Transverse colon (tissue), 4 donors: ENCODE data around the gene MPL. TPM values are rescaled to one million over a fixed set of nuclear protein-coding genes. Genes with fewer than 3 reads are reported as not detected.
A peak's percentile ranks its signal among the peaks of the same experiment; 100 is the strongest.

ENCODE experiments used
- DNase-seq: peaks from one replicate; pipeline ENCODE4 v3.0.0-alpha.2; 2019
- H3K27ac ChIP-seq, 4 donors: fragments of 200-600 bp; sonication (generic); 2 replicates each; pipeline ENCODE4 v1.5.1; 2016 to 2018; ENCODE audit warnings: inconsistent platforms in 4 of 4
- H3K27me3 ChIP-seq: fragments of 200-600 bp; sonication (generic); 2 replicates; pipeline ENCODE4 v1.5.1; 2017; ENCODE audit warnings: inconsistent platforms
- H3K36me3 ChIP-seq, 4 donors: fragments of 200-600 bp; sonication (generic); 2 replicates each; pipeline ENCODE4 v1.5.1; 2017 to 2019; ENCODE audit warnings: inconsistent platforms in 4 of 4
- H3K4me1 ChIP-seq, 4 donors: fragments of 200-600 bp; sonication (generic); 2 replicates each; pipeline ENCODE4 v1.5.1; 2017 to 2020; ENCODE audit warnings: inconsistent platforms in 4 of 4
- H3K4me3 ChIP-seq, 4 donors: fragments of 200-600 bp; sonication (generic); 1 replicate in 1 of 4; 2 replicates in 3 of 4; pipeline versions ENCODE4 v1.5.1 to v1.6.1; 2017 to 2019; ENCODE audit warnings: inconsistent platforms in 4 of 4
- H3K9me3 ChIP-seq, 2 donors: fragments of 200-600 bp; sonication (generic); 2 replicates each; pipeline ENCODE4 v1.5.1; 2017 to 2019; ENCODE audit warnings: inconsistent platforms in 2 of 2
- EP300 ChIP-seq: sonication (generic); formaldehyde crosslinking; IDR thresholded peaks from one replicate; pipeline ENCODE4 v1.6.1; 2017; ENCODE audit warnings: antibody characterized with exemption, low read depth
- POLR2A ChIP-seq: fragments of 450-650 bp; IDR thresholded peaks from one replicate; pipeline ENCODE4 v1.6.1; 2016; ENCODE audit warnings: antibody characterized with exemption, mild to moderate bottlenecking, moderate library complexity
- POLR2AphosphoS5 ChIP-seq, 3 donors: sonication (generic); formaldehyde crosslinking; IDR thresholded peaks; one replicate each; pipeline ENCODE4 v1.6.1; 2016; ENCODE audit warnings: antibody characterized with exemption in 3 of 3
- WGBS, 2 donors: methylation state at CpG; one replicate each; pipeline ENCODE4 v1.1.5; 2018; ENCODE audit warnings: low coverage in 1 of 2; 5-methylcytosine and 5-hydroxymethylcytosine counted together
- in situ Hi-C, 4 donors: fragments of 200-750 bp; cut with MboI; loops; one replicate each; pipeline versions ENCODE4 v1.15.0 to v1.15.1; 2017; ENCODE audit warnings: low sequenced_read_pairs in 3 of 4, low pct_ligation_motif_present in 1 of 4, low pct_unique_long_range_greater_than_20kb in 1 of 4
- intact Hi-C: fragments of 100-400 bp; cut with DNase I; formaldehyde crosslinking; loops from one replicate; pipeline ENCODE4 v1.15.1; 2023; ENCODE audit warnings: low total_unique reads
- total RNA-seq, 4 donors: library from RNA; depleted of rRNA; stranded (reverse); fragments of >200 nt; gene quantifications; one replicate each; pipeline ENCODE4 v1.1.0, GENCODE V29; 2016
- TF ChIP-seq, protein P1 (sequence below), 5 experiments: fragments of 200-600 bp in 3 of 5; fragments of 450-650 bp in 2 of 5; sonication (generic) in 3 of 5; IDR thresholded peaks; 1 replicate in 2 of 5; 2 replicates in 3 of 5; pipeline ENCODE4 v1.5.1; 2016 to 2017; ENCODE audit warnings: antibody characterized with exemption in 5 of 5, inconsistent platforms in 3 of 5, mild to moderate bottlenecking in 2 of 5, moderate library complexity in 1 of 5

The MPL gene
- total RNA-seq, 4 donors from 2014 or later = 0.32 TPM; not detected in 3

- in situ Hi-C loops = no loop called here
- intact Hi-C loops = no loop called here
- peaks cover 0 to 14% (median 6%) of the 10 kb centered on the region in 4 donors for H3K36me3 ChIP-seq
- DNase-seq = no peak
- H3K4me3 ChIP-seq = no peak overlapping the region
- WGBS, 2 donors = 67 to 78% methylated on average over 3 to 5 of the region's 5 CpGs
- H3K4me1 ChIP-seq = peaks cover 14 to 55% (median 38%) of the 10 kb centered on the region in 4 donors
- TF ChIP-seq EP300 (no peak), POLR2A (no peak), POLR2AphosphoS5 (IDR thresholded peaks at IDR 0.05) (no peak)
- TF ChIP-seq, protein P1, sequence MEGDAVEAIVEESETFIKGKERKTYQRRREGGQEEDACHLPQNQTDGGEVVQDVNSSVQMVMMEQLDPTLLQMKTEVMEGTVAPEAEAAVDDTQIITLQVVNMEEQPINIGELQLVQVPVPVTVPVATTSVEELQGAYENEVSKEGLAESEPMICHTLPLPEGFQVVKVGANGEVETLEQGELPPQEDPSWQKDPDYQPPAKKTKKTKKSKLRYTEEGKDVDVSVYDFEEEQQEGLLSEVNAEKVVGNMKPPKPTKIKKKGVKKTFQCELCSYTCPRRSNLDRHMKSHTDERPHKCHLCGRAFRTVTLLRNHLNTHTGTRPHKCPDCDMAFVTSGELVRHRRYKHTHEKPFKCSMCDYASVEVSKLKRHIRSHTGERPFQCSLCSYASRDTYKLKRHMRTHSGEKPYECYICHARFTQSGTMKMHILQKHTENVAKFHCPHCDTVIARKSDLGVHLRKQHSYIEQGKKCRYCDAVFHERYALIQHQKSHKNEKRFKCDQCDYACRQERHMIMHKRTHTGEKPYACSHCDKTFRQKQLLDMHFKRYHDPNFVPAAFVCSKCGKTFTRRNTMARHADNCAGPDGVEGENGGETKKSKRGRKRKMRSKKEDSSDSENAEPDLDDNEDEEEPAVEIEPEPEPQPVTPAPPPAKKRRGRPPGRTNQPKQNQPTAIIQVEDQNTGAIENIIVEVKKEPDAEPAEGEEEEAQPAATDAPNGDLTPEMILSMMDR (IDR thresholded peaks at IDR 0.05) = no peak
- H3K27ac ChIP-seq = peak overlapping the region in 2 of 4 donors; percentile 18 to 19
- H3K9me3 ChIP-seq = no peaks in the 10 kb centered on the region
- H3K27me3 ChIP-seq = no peaks in the 10 kb centered on the region
Observed at GRCh38 chr1:43363935-43364525, 26.4 kb downstream of the MPL start.

DNA sequence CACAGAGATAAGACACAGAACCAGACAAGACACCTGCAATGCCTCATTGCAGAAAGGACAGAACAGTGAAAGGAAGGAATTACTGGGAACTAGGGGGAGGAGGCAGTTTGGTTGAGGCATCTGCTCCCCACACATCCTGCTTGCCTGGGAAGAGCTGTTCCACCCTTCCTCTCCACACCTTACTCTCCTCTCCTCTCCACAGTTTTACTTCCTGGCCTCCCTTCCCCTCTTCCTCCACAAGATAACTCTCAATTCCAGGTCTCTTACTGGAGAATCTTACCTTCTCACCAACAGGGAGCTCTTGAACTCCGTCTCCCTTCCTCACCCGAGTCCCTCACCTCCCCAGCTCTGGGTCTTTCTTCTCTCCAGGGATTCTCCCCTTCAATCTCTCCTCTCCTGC is 28.1 kb downstream of the MPL start:
- Histone ChIP-seq H3K4me3 (peak overlapping the region in 2 of 4 donors; percentile 70 to 75), H3K9me3 (no peaks in the 10 kb centered on the region), H3K27me3 (no peaks in the 10 kb centered on the region), H3K4me1 (peaks cover 12 to 44% (median 29%) of the 10 kb centered on the region in 4 donors), H3K27ac (peak overlapping the region; percentile 93 to 96 (median 94)), H3K36me3 (peaks cover 0 to 14% (median 6%) of the 10 kb centered on the region in 4 donors)
- TF ChIP-seq EP300 = no peak
- TF ChIP-seq POLR2A = no peak
- TF ChIP-seq POLR2AphosphoS5 (IDR thresholded peaks at IDR 0.05) = no peak
- TF ChIP-seq, protein P1 (IDR thresholded peaks at IDR 0.05) = no peak
- intact Hi-C loops (no loop called here), in situ Hi-C loops (no loop called here)
- 55 to 79% methylated on average over 2 of the region's 2 CpGs for WGBS, 2 donors
- no peak for DNase-seq

GRCh38 chr1:43366179-43366578 is 28.6 kb downstream of the MPL start:
- WGBS, 2 donors = 33 to 60% methylated on average over 1 to 10 of the region's 11 CpGs
- peaks cover 0 to 14% (median 6%) of the 10 kb centered on the region in 4 donors for H3K36me3 ChIP-seq
- no peaks in the 10 kb centered on the region for H3K9me3 ChIP-seq
- in situ Hi-C loops = no loop called here
- TF ChIP-seq POLR2AphosphoS5 (IDR thresholded peaks at IDR 0.05) (peak; percentile 68 to 90 (median 82)), POLR2A (peak; percentile 92)
- TF ChIP-seq, protein P1 (IDR thresholded peaks at IDR 0.05) = no peak
- H3K27ac ChIP-seq = peak overlapping the region; percentile 93 to 96 (median 94)
- peak; percentile 91 for DNase-seq
- intact Hi-C loops = no loop called here
- peak overlapping the region in 2 of 4 donors; percentile 70 to 75 for H3K4me3 ChIP-seq
- peaks cover 12 to 44% (median 27%) of the 10 kb centered on the region in 4 donors for H3K4me1 ChIP-seq
- H3K27me3 ChIP-seq = no peaks in the 10 kb centered on the region

DNA sequence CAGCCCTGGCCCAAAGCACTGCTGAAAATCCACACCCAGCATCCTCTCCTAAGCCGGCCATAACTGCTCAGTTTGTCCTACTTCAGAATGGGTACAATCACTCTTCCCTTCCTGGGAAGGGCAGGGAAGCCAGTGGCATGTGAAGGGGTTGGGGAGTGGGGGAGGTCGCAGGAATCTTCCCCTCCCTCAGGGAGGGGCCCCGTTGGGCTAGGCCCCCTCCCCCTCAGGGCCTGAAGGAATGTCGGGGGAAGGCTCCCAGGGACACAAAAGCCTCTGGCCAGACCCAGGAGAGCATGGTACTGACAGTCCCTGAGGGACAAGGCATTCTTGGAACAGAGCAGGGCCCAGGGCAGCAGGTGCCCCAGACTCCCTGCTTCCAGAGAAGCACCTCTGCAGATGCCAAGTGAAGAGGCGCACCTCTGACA is 29.0 kb downstream of the MPL start:
- TF ChIP-seq POLR2A (no peak), EP300 (no peak)
- TF ChIP-seq, protein P1 (IDR thresholded peaks at IDR 0.05) = no peak
- Histone ChIP-seq H3K4me1 (peaks cover 12 to 44% (median 26%) of the 10 kb centered on the region in 4 donors), H3K27me3 (no peaks in the 10 kb centered on the region), H3K9me3 (no peaks in the 10 kb centered on the region), H3K27ac (peak overlapping the region; percentile 93 to 96 (median 94)), H3K4me3 (peak overlapping the region; percentile 55 to 75 (median 70)), H3K36me3 (peaks cover 0 to 14% (median 6%) of the 10 kb centered on the region in 4 donors)
- 4 to 20% methylated on average over 1 to 5 of the region's 5 CpGs for WGBS, 2 donors
- intact Hi-C loops (no loop called here), in situ Hi-C loops (no loop called here)
- no peak for DNase-seq
